ENCODE measurements around the gene ACTR3C.
"Not testable (repeated sequence)": the region's sequence is repeated elsewhere in the genome, so short reads cannot be mapped to it uniquely, and the experiment has no call there.

DNA sequence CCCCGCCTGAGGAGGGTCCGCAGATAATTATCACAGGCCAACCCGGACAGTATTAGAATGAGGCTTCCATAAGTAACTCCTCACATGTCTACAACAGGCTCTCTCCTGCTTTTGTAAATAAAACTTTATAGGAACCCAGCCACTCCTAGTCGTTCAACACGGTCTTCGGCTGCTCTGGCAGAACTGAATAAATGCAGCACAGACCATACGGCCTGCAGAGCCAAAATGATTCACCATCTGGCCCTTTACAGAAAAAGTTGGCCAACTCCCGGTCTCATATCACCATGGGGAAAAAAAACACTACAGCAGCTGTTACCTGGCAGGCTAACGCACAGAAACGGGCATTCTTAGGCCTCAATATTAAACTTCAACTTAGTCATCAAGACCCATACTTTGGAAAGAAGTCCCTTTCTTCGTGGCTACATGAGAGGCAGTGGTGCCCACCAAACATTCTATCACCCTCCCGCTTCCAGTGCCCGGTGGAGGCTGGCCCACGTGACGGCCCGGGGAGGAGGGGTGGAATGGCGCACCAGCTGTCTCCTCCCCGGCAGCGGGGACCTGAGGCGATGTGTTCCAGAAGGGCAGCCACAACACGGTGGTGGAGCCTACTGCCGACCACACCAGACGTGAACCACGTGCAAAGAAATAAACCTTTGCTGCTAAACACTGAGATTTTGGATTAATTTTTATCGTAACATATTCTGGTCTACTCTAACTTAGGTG is 41.5 kb downstream of the ACTR3C start:
- TF ChIP-seq, protein P1, sequence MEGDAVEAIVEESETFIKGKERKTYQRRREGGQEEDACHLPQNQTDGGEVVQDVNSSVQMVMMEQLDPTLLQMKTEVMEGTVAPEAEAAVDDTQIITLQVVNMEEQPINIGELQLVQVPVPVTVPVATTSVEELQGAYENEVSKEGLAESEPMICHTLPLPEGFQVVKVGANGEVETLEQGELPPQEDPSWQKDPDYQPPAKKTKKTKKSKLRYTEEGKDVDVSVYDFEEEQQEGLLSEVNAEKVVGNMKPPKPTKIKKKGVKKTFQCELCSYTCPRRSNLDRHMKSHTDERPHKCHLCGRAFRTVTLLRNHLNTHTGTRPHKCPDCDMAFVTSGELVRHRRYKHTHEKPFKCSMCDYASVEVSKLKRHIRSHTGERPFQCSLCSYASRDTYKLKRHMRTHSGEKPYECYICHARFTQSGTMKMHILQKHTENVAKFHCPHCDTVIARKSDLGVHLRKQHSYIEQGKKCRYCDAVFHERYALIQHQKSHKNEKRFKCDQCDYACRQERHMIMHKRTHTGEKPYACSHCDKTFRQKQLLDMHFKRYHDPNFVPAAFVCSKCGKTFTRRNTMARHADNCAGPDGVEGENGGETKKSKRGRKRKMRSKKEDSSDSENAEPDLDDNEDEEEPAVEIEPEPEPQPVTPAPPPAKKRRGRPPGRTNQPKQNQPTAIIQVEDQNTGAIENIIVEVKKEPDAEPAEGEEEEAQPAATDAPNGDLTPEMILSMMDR (IDR thresholded peaks at IDR 0.05; ENCODE audit: low read depth, low read length) = not testable (repeated sequence)
- not testable (repeated sequence) for TF ChIP-seq EZH2phosphoT487 (IDR thresholded peaks at IDR 0.05; ENCODE audit: low read depth)
